HepG2 (cell line): ENCODE measurements around the gene PDCD2L. TPM values are rescaled to one million over a fixed set of nuclear protein-coding genes. Genes with fewer than 3 reads are reported as not detected.
A peak's percentile ranks its signal among the peaks of the same experiment; 100 is the strongest.

ENCODE experiments used
- ATAC-seq: fragments of 200-7000 bp; cut with Tn5 transposase; 3 replicates; pipeline ENCODE4 v1.9.1; 2020; ENCODE audit warnings: mild to moderate bottlenecking, moderate library complexity
- BruUV-seq: library from RNA; stranded (reverse); fragments of 400-500 nt; replicated peaks from 2 replicates; lab custom pipeline; 2021; lab: Mats Ljungman, UMichigan
- CTCF ChIA-PET: fragments of 300-600 bp; formaldehyde crosslinking; extraction: SDS; loops from one replicate; lab custom pipeline; 2021; ENCODE audit warnings: low total read pairs, inconsistent platforms, low intra/inter-chr PET ratio; lab: Yijun Ruan, JAX
- POLR2A ChIA-PET: fragments of 350-600 bp; sonication (Branson Sonifier 250); formaldehyde crosslinking; loops from one replicate; lab custom pipeline; 2020; ENCODE audit warnings: antibody characterized with exemption, inconsistent platforms; lab: Yijun Ruan, JAX
- DNase-seq: peaks from one replicate; pipeline ENCODE4 v3.0.0-alpha.2; 2015; ENCODE audit warnings: low spot score
- FAIRE-seq: peaks from 3 replicates; lab custom pipeline; 2011; peaks lifted over from hg19 to GRCh38; lab: Jason Lieb, UNC
- H2AFZ ChIP-seq: one replicate; pipeline ENCODE4 v1.6.1; 2011; ENCODE audit warnings: low read length, inconsistent platforms
- H3K27ac ChIP-seq: fragments of 300-600 bp; 3 replicates; pipeline ENCODE4 v1.8.0; 2011; ENCODE audit warnings: mixed run types, mild to moderate bottlenecking, mixed read lengths, low read length, inconsistent platforms; ENCODE audit not compliant: insufficient read depth; ENCODE audit errors: extremely low read length
- H3K27me3 ChIP-seq, 2 experiments: fragments of 200-600 bp in 1 of 2; 2 replicates in 1 of 2; 3 replicates in 1 of 2; pipeline versions ENCODE4 v1.6.0 to v1.8.0; 2011; ENCODE audit warnings: low read length in 2 of 2, mild to moderate bottlenecking in 2 of 2, moderate library complexity in 2 of 2, inconsistent platforms in 1 of 2; ENCODE audit not compliant: insufficient read depth in 2 of 2, control insufficient read depth in 1 of 2
- H3K36me3 ChIP-seq, 2 experiments: fragments of 200-600 bp in 1 of 2; replicated peaks in 1 of 2; 2 replicates in 1 of 2; 3 replicates in 1 of 2; pipeline versions ENCODE4 v1.5.1 to v1.8.0; 2011; ENCODE audit warnings: low read length in 2 of 2, inconsistent platforms in 1 of 2; ENCODE audit not compliant: insufficient read depth in 2 of 2, control insufficient read depth in 1 of 2
- H3K4me1 ChIP-seq: 2 replicates; pipeline ENCODE4 v1.5.1; 2012; ENCODE audit warnings: low read length, inconsistent platforms; ENCODE audit not compliant: insufficient read depth
- H3K4me2 ChIP-seq: 2 replicates; pipeline ENCODE4 v1.6.0; 2011; ENCODE audit warnings: low read depth, low read length, inconsistent platforms
- H3K4me3 ChIP-seq, 3 experiments: fragments of 200-600 bp in 1 of 3; sonication (generic), shearing (Covaris generic) in 1 of 3; replicated peaks in 1 of 3; 2 replicates each; pipeline ENCODE4 v1.5.1; 2011 to 2016; ENCODE audit warnings: low read length in 3 of 3, inconsistent platforms in 2 of 3, low read depth in 2 of 3, mild to moderate bottlenecking in 2 of 3, control low read depth in 1 of 3, mixed read lengths in 1 of 3; ENCODE audit not compliant: insufficient read depth in 1 of 3
- H3K79me2 ChIP-seq: one replicate; pipeline ENCODE4 v1.6.1; 2011; ENCODE audit warnings: low read length, inconsistent platforms; ENCODE audit not compliant: insufficient read depth
- H3K9ac ChIP-seq: 2 replicates; pipeline ENCODE4 v1.6.0; 2011; ENCODE audit warnings: mild to moderate bottlenecking, low read depth, low read length, inconsistent platforms; ENCODE audit not compliant: insufficient read depth
- H3K9me3 ChIP-seq: 2 replicates; pipeline ENCODE4 v1.5.1; 2012; ENCODE audit warnings: mild to moderate bottlenecking, low read length
- H4K20me1 ChIP-seq: 2 replicates; pipeline ENCODE4 v1.6.0; 2011; ENCODE audit warnings: inconsistent platforms, mild to moderate bottlenecking, low read length, moderate library complexity; ENCODE audit not compliant: insufficient read depth
- AGO2 ChIP-seq: fragments of 200-400 bp; formaldehyde crosslinking; optimal IDR thresholded peaks from 2 replicates; pipeline ENCODE3; 2017; ENCODE audit warnings: mild to moderate bottlenecking, low read depth, low read length, moderate library complexity
- KDM1A ChIP-seq: IDR thresholded peaks from 2 replicates; pipeline ENCODE4 v1.6.1; 2016; ENCODE audit warnings: missing compliant biosample characterization
- NBN ChIP-seq: fragments of 450-650 bp; conservative IDR thresholded peaks from 2 replicates; pipeline ENCODE4 v1.6.1; 2017
- SP140L ChIP-seq: sonication (generic); formaldehyde crosslinking; IDR thresholded peaks from 2 replicates; pipeline ENCODE4 v1.4.0; 2020; ENCODE audit warnings: missing genetic modification reagents, borderline replicate concordance
- TGIF2 ChIP-seq: IDR thresholded peaks from 2 replicates; pipeline ENCODE4 v1.6.1; 2016; ENCODE audit warnings: control low read depth, missing compliant biosample characterization
- THYN1 ChIP-seq: sonication (generic); formaldehyde crosslinking; IDR thresholded peaks from 2 replicates; pipeline ENCODE4 v1.8.1; 2023; ENCODE audit warnings: low read depth, mild to moderate bottlenecking, moderate library complexity, missing genetic modification reagents, borderline replicate concordance
- WGBS: methylation state at CpG from one replicate; pipeline ENCODE4 v1.1.6; 2017; ENCODE audit warnings: low lambda C conversion rate; 5-methylcytosine and 5-hydroxymethylcytosine counted together
- in situ Hi-C: cut with HindIII; loops from 2 replicates; pipeline ENCODE4 v1.10.0; 2017; ENCODE audit warnings: low pct_unique_long_range_greater_than_20kb; ENCODE audit not compliant: extremely low pct_ligation_motif_present
- intact Hi-C: fragments of 100-400 bp; cut with micrococcal nuclease; formaldehyde crosslinking; loops from one replicate; pipeline ENCODE4 v1.10.0; 2022; ENCODE audit not compliant: unreplicated experiment
- polyA plus RNA-seq, 8 experiments: library from polyadenylated mRNA; depleted of rRNA in 3 of 8; stranded (reverse) in 7 of 8; unstranded in 1 of 8; fragments of >200 nt; fragmentation: Illumina TruSeq in 4 of 8; extraction: Trizol in 4 of 8; gene quantifications; 2 replicates each; pipeline versions ENCODE4 v1.2.1 to v1.2.3, GENCODE V29; 2011 to 2016; ENCODE audit warnings: low read depth in 4 of 8, missing spikeins in 1 of 8, mixed read lengths in 1 of 8; ENCODE audit not compliant: insufficient read depth in 1 of 8
- total RNA-seq, 5 experiments: library from RNA; depleted of rRNA; stranded (reverse); fragments of >200 nt; fragmentation: Illumina TruSeq; extraction: Trizol; gene quantifications; 2 replicates each; pipeline ENCODE4 v1.2.3, GENCODE V29; 2016; ENCODE audit warnings: low read depth in 1 of 5
- TF ChIP-seq, protein P1 (sequence below): IDR thresholded peaks from 2 replicates; pipeline ENCODE4 v1.6.1; 2016; ENCODE audit warnings: missing genetic modification reagents, missing compliant biosample characterization
- TF ChIP-seq, protein P2 (sequence below): IDR thresholded peaks from 2 replicates; pipeline ENCODE4 v1.6.1; 2016; ENCODE audit warnings: low read depth, control low read depth
- TF ChIP-seq, protein P3 (sequence below): sonication (generic); formaldehyde crosslinking; IDR thresholded peaks from 2 replicates; pipeline ENCODE4 v1.5.1; 2020; ENCODE audit warnings: mild to moderate bottlenecking, missing genetic modification reagents, moderate library complexity

Gene PDCD2L
- total and polyA plus RNA-seq, 2 of the 13 experiments (the other 11 are each of a cell fraction or from before 2014, with no cell fraction given), result 29.3 to 35.2 TPM

DNA sequence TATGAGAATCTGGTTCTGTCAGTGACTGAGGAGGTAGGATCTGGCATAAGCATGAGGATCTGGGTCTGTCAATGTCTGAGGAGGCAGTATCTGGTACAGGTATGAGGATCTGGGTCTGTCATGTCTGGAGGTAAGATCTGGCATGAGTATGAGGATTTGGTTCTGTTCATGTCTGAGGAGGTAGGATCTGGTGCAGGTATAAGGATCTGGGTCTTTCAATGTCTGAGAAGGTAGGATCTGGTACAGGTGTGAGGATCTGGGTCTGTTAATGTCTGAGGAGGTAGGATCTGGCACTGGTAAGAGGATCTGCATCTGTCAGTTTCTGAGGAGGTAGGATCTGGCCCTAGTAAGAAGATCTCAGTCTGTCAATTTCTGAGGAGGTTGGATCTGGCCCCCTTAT is 12.4 kb upstream of the PDCD2L start:
- no peak for FAIRE-seq
- H2AFZ ChIP-seq, result no peak overlapping the region
- H3K4me2 ChIP-seq, result no peak overlapping the region
- in situ Hi-C loops, result no loop called here
- H3K4me3 ChIP-seq, result no peak overlapping the region
- ATAC-seq, result no peak; the same call in 2 of the 3 replicates
- H3K27me3 ChIP-seq, result no peaks in the 10 kb centered on the region
- 0 out of 2 replicates have a peak, but pooled peaks cover 11% of the 10 kb centered on the region for H4K20me1 ChIP-seq
- peaks cover 3% of the 10 kb centered on the region for H3K79me2 ChIP-seq
- no peak overlapping the region for H3K9ac ChIP-seq
- TF ChIP-seq TGIF2 (CRISPR knock-in tag) (no peak), NBN (no peak), SP140L (CRISPR knock-in tag) (no peak), THYN1 (CRISPR knock-in tag) (no peak), KDM1A (CRISPR knock-in tag) (no peak)
- TF ChIP-seq, protein P1, sequence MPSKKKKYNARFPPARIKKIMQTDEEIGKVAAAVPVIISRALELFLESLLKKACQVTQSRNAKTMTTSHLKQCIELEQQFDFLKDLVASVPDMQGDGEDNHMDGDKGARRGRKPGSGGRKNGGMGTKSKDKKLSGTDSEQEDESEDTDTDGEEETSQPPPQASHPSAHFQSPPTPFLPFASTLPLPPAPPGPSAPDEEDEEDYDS, result no peak
- TF ChIP-seq, protein P2, sequence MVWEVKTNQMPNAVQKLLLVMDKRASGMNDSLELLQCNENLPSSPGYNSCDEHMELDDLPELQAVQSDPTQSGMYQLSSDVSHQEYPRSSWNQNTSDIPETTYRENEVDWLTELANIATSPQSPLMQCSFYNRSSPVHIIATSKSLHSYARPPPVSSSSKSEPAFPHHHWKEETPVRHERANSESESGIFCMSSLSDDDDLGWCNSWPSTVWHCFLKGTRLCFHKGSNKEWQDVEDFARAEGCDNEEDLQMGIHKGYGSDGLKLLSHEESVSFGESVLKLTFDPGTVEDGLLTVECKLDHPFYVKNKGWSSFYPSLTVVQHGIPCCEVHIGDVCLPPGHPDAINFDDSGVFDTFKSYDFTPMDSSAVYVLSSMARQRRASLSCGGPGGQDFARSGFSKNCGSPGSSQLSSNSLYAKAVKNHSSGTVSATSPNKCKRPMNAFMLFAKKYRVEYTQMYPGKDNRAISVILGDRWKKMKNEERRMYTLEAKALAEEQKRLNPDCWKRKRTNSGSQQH (CRISPR knock-in tag), result no peak
- no peak for DNase-seq
- H3K4me1 ChIP-seq, result no peaks in the 10 kb centered on the region
- CTCF ChIA-PET, result no interaction called here
- no peak overlapping the region for H3K27ac ChIP-seq
- H3K36me3 ChIP-seq, result peaks cover 59 to 95% of the 10 kb centered on the region in 2 experiments
- intact Hi-C loops, result no loop called here
- POLR2A ChIA-PET, result no interaction called here
- no peaks in the 10 kb centered on the region for H3K9me3 ChIP-seq
- BruUV-seq, result no TSS peak

DNA sequence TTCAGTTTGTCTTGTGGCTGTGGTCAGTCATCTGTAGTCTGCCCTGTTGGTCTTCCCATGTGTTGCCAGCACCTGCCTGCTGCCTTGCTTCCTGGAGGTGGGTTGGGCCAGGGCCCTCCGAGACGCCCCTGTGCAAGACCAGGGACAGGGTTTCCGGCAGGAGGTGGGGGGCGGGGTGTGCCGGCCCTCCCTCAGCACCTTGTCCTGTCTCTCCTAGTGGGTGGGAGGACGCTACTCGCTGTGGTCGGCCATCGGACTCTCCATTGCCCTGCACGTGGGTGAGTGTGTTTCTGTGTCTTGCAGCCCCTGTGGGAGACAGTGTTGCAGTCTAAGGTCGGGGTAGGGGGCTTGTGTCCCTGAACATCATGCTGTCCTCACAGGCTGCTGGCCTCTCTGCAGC is 11.2 kb upstream of the PDCD2L start:
- no peak for FAIRE-seq
- ChIA-PET CTCF (no interaction called here), POLR2A (no interaction called here)
- no peaks in the 10 kb centered on the region for H3K27me3 ChIP-seq
- H2AFZ ChIP-seq, result no peak overlapping the region
- no peaks in the 10 kb centered on the region for H3K4me1 ChIP-seq
- peaks cover 57 to 91% of the 10 kb centered on the region in 2 experiments for H3K36me3 ChIP-seq
- no peak overlapping the region for H3K4me3 ChIP-seq
- no peak for ATAC-seq
- peak; percentile 6 for TF ChIP-seq AGO2
- TF ChIP-seq, protein P3, sequence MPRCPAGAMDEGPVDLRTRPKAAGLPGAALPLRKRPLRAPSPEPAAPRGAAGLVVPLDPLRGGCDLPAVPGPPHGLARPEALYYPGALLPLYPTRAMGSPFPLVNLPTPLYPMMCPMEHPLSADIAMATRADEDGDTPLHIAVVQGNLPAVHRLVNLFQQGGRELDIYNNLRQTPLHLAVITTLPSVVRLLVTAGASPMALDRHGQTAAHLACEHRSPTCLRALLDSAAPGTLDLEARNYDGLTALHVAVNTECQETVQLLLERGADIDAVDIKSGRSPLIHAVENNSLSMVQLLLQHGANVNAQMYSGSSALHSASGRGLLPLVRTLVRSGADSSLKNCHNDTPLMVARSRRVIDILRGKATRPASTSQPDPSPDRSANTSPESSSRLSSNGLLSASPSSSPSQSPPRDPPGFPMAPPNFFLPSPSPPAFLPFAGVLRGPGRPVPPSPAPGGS (CRISPR knock-in tag), result no peak
- TF ChIP-seq, all 625 proteins: peak for 1
- 83% methylated on average over 1 of the region's 11 CpGs for WGBS
- Histone ChIP-seq H3K4me2 (no peak overlapping the region), H3K9ac (no peak overlapping the region), H3K27ac (no peak overlapping the region), H3K9me3 (no peaks in the 10 kb centered on the region), H4K20me1 (0 out of 2 replicates have a peak, but pooled peaks cover 11% of the 10 kb centered on the region), H3K79me2 (peaks cover 3% of the 10 kb centered on the region)
- in situ Hi-C loops (no loop called here), intact Hi-C loops (no loop called here)
- no peak for DNase-seq
- BruUV-seq, result no TSS peak
